GM18907 (cell line): ENCODE results near the gene DUS2.
"Not testable (repeated sequence)": the region's sequence is repeated elsewhere in the genome, so short reads cannot be mapped to it uniquely, and the experiment has no call there.

Source experiments
- ATAC-seq: cut with Tn5 transposase; IDR thresholded peaks from one replicate; pipeline ENCODE4 v1.9.1; 2021; ENCODE audit warnings: mild to moderate bottlenecking, moderate library complexity; ENCODE audit not compliant: unreplicated experiment

DUS2 gene

GRCh38 chr16:68089067-68089466, 66.0 kb downstream of the DUS2 start:
- ATAC-seq = no peak

GRCh38 chr16:68090130-68090529, 67.0 kb downstream of the DUS2 start:
- no peak for ATAC-seq

- ATAC-seq = no peak
Observed at GRCh38 chr16:68090533-68090932, 67.4 kb downstream of the DUS2 start.

DNA sequence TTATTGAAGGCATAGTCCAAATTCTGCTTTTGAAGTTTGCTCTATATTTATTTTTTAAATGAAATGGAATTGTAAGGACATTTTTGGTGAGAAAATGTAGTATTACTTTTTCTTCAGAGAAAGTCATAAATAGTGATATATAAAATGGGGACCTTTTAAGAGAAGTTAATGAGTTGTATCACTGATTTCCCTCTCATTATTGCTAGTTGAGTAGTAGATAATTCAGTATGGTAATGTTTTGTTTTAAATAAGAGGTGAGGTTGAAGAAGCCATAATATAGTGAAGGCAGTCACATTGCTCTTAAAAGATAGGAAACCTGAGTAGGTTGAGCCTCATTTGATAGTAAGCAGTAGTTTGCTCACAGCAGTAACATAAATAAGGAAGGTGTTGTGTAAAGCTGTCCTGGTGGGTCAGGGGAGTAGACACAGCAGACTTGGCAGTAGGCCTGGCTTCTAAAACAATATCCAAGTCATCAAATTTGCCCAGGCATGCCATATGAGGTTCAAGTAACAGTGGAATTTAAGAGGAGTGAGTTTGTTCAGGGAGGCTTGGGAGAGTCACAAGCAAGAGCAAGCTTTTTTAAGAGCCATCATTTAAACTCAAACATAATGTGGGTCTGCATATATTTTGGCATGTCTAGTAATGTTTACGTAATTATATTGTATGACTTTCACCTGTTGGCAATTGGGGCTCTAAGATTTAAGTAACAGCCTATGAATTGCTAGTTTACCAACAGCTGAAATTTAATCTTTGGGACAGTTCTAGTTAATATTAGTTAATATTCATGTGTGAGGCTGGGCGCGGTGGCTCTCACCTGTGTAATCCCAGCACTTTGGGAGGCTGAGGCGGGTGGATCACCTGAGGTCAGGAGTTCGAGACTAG, 68.5 kb downstream of the DUS2 start:
- ATAC-seq = no peak

DNA sequence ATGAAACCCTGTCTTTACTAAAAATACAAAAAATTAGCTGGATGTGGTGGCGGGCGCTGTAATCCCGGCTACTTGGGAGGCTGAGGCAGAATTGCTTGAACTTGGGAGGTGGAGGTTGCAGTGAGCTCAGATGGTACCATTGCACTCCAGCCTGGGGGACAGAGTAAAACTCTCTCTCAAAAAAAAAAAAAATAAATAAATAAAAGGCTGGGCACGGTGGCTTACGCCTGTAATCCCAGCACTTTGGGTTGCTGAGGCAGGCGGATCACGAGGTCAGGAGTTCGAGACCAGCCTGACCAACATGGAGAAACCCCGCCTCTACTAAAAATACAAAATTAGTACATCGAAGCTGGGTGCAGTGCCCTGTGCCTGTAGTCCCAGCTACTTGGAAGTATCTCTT, 69.2 kb downstream of the DUS2 start:
- ATAC-seq = not testable (repeated sequence)

GRCh38 chr16:68093816-68094613, 70.9 kb downstream of the DUS2 start:
- ATAC-seq = no peak

DNA sequence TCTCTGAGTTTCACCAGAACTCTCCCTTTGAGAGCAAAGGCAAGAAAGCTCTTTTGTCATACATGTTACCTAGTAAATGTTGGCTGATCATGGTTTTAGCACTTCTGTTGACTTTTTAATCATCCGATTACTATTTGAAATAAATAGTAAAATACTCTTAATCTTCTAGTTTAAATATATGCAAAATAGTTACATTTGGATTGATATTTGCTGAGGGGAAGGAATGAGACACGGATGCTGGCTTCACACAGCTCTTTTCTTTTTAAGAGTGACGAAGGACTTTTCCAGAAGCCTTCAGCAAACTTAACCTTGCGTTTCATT, 71.5 kb downstream of the DUS2 start:
- ATAC-seq = no peak

- ATAC-seq = no peak
Observed at GRCh38 chr16:68096491-68096890, 73.4 kb downstream of the DUS2 start.

DNA sequence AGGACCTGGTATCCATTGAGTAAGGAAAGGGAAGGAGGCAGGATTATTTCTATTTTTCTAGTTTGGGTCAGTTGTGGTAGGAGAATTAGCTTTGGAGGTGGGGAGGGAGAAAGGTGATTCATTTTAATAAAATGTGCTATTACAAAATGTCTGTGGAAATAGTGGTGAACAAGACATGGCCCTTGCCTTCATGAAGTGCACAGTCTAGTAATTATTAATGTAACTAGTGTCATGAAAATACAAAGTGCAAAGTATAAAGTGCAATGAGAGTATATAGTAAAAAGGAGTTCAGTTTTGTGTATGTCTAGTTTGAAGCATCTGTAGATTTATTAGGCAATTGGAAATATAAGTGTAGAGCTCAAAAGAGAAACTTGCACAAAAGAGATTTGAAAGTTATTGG, 74.0 kb downstream of the DUS2 start:
- ATAC-seq = no peak

DNA sequence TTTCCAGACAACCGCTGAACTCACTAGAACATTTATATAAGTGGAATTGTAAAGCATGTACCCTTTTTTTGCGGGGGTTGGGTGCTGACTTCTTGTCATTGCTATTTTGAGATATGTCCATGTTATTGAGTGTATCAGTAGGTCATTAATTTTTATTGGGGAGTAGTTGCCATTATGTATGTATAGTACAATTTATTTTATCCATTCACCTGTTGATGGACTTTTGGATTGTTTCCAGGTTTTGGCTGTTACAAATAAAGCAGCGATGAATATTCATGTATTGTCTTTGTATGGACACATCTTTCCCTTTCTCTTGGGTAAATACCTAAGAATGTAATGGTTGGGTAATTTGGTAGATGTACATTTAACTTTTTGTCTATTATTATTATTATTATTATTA, 74.8 kb downstream of the DUS2 start:
- ATAC-seq = no peak

DNA sequence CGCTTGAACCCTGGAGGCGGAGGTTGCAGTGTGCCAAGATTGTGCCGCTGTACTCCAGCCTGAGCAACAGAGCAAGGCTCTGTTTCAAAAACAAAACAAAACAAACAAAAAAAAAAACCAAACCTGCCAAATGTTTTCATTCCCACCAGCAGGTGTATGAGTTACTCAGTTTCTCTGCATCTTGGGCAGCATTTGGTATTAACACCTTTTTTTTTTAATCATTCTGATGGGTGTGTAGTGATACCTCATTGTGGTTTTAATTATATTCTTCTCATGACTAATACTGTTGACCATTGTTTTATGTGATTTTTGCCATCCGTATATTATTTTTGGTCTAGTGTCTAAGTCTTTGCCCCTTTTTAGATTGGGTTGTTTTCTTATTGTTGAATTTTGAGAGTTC, 77.4 kb downstream of the DUS2 start:
- no peak for ATAC-seq

DNA sequence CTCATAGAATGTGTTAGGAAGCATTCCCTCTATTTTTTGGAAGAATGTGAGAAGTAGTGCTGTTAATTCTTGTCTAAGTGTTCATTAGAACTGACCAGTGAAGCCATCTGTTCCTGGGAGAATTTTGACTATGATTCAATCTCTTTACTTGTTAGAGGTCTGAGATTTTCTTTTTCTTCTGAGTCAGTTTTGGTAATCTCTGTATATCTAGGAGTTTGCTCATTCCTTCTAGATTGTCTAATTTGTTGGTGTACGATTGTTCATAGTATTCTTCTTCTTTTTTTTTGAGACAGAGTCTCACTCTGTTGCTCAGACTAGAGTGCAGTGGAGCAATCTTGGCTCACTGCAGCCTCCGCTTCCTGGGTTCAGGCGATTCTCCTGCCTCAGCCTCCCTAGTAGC, 82.5 kb downstream of the DUS2 start:
- ATAC-seq = no peak

- not testable (repeated sequence) for ATAC-seq
Observed at GRCh38 chr16:68107230-68107928, 84.3 kb downstream of the DUS2 start.

- not testable (repeated sequence) for ATAC-seq
Observed at GRCh38 chr16:68109156-68109555, 86.1 kb downstream of the DUS2 start.

GRCh38 chr16:68110611-68111010, 87.5 kb downstream of the DUS2 start:
- ATAC-seq = not testable (repeated sequence)

GRCh38 chr16:68111379-68111778, 88.3 kb downstream of the DUS2 start:
- ATAC-seq = no peak

GRCh38 chr16:68113059-68113761, 90.1 kb downstream of the DUS2 start:
- no peak for ATAC-seq

- no peak for ATAC-seq
Observed at GRCh38 chr16:68113765-68114240, 90.7 kb downstream of the DUS2 start.

GRCh38 chr16:68114939-68115338, 91.9 kb downstream of the DUS2 start:
- not testable (repeated sequence) for ATAC-seq

- no peak for ATAC-seq
Observed at GRCh38 chr16:68115851-68116250, 92.8 kb downstream of the DUS2 start.
